ENCODE results near the gene AHCYL1. TPM values are rescaled to one million over a fixed set of nuclear protein-coding genes. Genes with fewer than 3 reads are reported as not detected.

Gene AHCYL1
- total and polyA plus RNA-seq, 2 donors (not counting 1 experiment from before 2014, with no cell fraction given), result 24.3 to 51.4 TPM

- ATAC-seq (ENCODE audit: low read depth), result no peak
- no peak overlapping the region for H3K27ac Mint-ChIP-seq
- intact Hi-C loops (cut with micrococcal nuclease), result no loop called here
Observed at GRCh38 chr1:110055493-110056284, 71.1 kb downstream of the AHCYL1 start.

More at GRCh38 chr1:110055493-110056284, 71.1 kb downstream of the AHCYL1 start:
- H3K9me3 Mint-ChIP-seq (ENCODE audit: insufficient read depth), result no peaks in the 10 kb centered on the region
- no peaks in the 10 kb centered on the region for H3K27me3 ChIP-seq (replicated peaks in 1 of 4; ENCODE audit: control extremely low read depth in 1 of 4, control insufficient read depth in 3 of 4, insufficient read depth in 4 of 4, low read length in 3 of 4)
- no peak overlapping the region for H3K27ac ChIP-seq (ENCODE audit: low read length in 2 of 2)
- H4K20me1 ChIP-seq (ENCODE audit: control insufficient read depth, insufficient read depth, low read length, poor library complexity, severe bottlenecking), result peaks cover 36% of the 10 kb centered on the region
- CTCF ChIA-PET, result interaction anchor here (1.6 to 6.9 kb wide), 6 partner anchors 11 to 441 kb away, joined by 4 to 93 read pairs (median 28); partner anchors contain the start of gene STRIP1
- H3K79me2 ChIP-seq (ENCODE audit: control insufficient read depth, insufficient read depth, low read length), result peaks cover 3% of the 10 kb centered on the region
- DNase-seq, result no peak
- H3K4me2 ChIP-seq (replicated peaks; ENCODE audit: low read depth, low read length, poor library complexity, severe bottlenecking), result no peak overlapping the region
- H3K27me3 Mint-ChIP-seq, result no peaks in the 10 kb centered on the region
- H3K36me3 ChIP-seq (replicated peaks in 1 of 2; ENCODE audit: control extremely low read depth in 1 of 2, control insufficient read depth in 1 of 2, extremely low read depth in 1 of 2, insufficient read depth in 2 of 2, low read length in 1 of 2), result peaks cover 2 to 77% of the 10 kb centered on the region in 2 experiments
- TF ChIP-seq CTCF (IDR thresholded peaks at IDR 0.05), result no peak
- H3K4me1 Mint-ChIP-seq, result no peaks in the 10 kb centered on the region
- H3K4me3 ChIP-seq (ENCODE audit: control extremely low read depth in 1 of 5, extremely low read depth in 1 of 5, insufficient read depth in 1 of 5, low read depth in 2 of 5, low read length in 4 of 5), result no peak overlapping the region
- 96% methylated on average over 4 of the region's 5 CpGs for WGBS (ENCODE audit: insufficient coverage)
- H3K9ac ChIP-seq (ENCODE audit: low read length), result no peak overlapping the region
- H3K4me3 Mint-ChIP-seq, result no peak overlapping the region
- H3K4me1 ChIP-seq (ENCODE audit: control insufficient read depth in 2 of 2, insufficient read depth in 2 of 2, low read length in 2 of 2), result no peaks in the 10 kb centered on the region
- POLR2A ChIA-PET, result no interaction called here
- H2AFZ ChIP-seq (ENCODE audit: insufficient read depth, low read depth, low read length, poor library complexity, severe bottlenecking), result no peak overlapping the region
- no peaks in the 10 kb centered on the region for H3K9me3 ChIP-seq (ENCODE audit: control extremely low read depth in 1 of 3, control insufficient read depth in 2 of 3, insufficient read depth in 1 of 3, low read length in 2 of 3)

Measured in B cell (primary cell).